HEK293 (cell line): ENCODE data around the gene FHIT.

ENCODE experiments used
- GLI4 ChIP-seq: fragments of 450-650 bp; formaldehyde crosslinking; IDR thresholded peaks from 2 replicates; pipeline ENCODE4 v1.5.1; 2016; ENCODE audit warnings: missing biosample characterization, missing genetic modification characterization
- HOXC10 ChIP-seq: sonication (generic); formaldehyde crosslinking; IDR thresholded peaks from 2 replicates; pipeline ENCODE4 v1.8.1; 2023; ENCODE audit warnings: mild to moderate bottlenecking, missing genetic modification reagents
- YY1 ChIP-seq: fragments of 450-650 bp; formaldehyde crosslinking; IDR thresholded peaks from 2 replicates; pipeline ENCODE4 v1.5.1; 2018; ENCODE audit warnings: missing biosample characterization, missing genetic modification characterization
- ZNF133 ChIP-seq: fragments of 450-650 bp; formaldehyde crosslinking; IDR thresholded peaks from 2 replicates; pipeline ENCODE4 v1.5.1; 2016; ENCODE audit warnings: missing biosample characterization, missing genetic modification characterization
- ZNF518A ChIP-seq: fragments of 450-650 bp; formaldehyde crosslinking; conservative IDR thresholded peaks from 2 replicates; pipeline ENCODE4 v1.5.1; 2016; ENCODE audit warnings: low read depth, missing biosample characterization, missing genetic modification characterization
- ZNF654 ChIP-seq: fragments of 450-650 bp; formaldehyde crosslinking; IDR thresholded peaks from 2 replicates; pipeline ENCODE4 v1.5.1; 2016; ENCODE audit warnings: low read depth, missing biosample characterization, missing genetic modification characterization
- ZNF707 ChIP-seq: fragments of 450-650 bp; formaldehyde crosslinking; IDR thresholded peaks from 2 replicates; pipeline ENCODE4 v1.5.1; 2016; ENCODE audit warnings: missing biosample characterization, missing genetic modification characterization
- TF ChIP-seq, protein P1 (sequence below): fragments of 450-650 bp; formaldehyde crosslinking; IDR thresholded peaks from 2 replicates; pipeline ENCODE4 v1.5.1; 2016; ENCODE audit warnings: missing biosample characterization, missing genetic modification characterization
- TF ChIP-seq, protein P2 (sequence below): fragments of 450-650 bp; formaldehyde crosslinking; IDR thresholded peaks from 2 replicates; pipeline ENCODE4 v1.5.1; 2016; ENCODE audit warnings: missing biosample characterization, missing genetic modification characterization

- TF ChIP-seq, protein P1, sequence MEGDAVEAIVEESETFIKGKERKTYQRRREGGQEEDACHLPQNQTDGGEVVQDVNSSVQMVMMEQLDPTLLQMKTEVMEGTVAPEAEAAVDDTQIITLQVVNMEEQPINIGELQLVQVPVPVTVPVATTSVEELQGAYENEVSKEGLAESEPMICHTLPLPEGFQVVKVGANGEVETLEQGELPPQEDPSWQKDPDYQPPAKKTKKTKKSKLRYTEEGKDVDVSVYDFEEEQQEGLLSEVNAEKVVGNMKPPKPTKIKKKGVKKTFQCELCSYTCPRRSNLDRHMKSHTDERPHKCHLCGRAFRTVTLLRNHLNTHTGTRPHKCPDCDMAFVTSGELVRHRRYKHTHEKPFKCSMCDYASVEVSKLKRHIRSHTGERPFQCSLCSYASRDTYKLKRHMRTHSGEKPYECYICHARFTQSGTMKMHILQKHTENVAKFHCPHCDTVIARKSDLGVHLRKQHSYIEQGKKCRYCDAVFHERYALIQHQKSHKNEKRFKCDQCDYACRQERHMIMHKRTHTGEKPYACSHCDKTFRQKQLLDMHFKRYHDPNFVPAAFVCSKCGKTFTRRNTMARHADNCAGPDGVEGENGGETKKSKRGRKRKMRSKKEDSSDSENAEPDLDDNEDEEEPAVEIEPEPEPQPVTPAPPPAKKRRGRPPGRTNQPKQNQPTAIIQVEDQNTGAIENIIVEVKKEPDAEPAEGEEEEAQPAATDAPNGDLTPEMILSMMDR, result no peak
- TF ChIP-seq ZNF707 (no peak), YY1 (tag by site-specific recombination) (no peak), HOXC10 (no peak), ZNF133 (tag by site-specific recombination) (no peak), ZNF654 (tag by site-specific recombination) (no peak), GLI4 (no peak), ZNF518A (tag by site-specific recombination) (no peak)
- TF ChIP-seq, protein P2, sequence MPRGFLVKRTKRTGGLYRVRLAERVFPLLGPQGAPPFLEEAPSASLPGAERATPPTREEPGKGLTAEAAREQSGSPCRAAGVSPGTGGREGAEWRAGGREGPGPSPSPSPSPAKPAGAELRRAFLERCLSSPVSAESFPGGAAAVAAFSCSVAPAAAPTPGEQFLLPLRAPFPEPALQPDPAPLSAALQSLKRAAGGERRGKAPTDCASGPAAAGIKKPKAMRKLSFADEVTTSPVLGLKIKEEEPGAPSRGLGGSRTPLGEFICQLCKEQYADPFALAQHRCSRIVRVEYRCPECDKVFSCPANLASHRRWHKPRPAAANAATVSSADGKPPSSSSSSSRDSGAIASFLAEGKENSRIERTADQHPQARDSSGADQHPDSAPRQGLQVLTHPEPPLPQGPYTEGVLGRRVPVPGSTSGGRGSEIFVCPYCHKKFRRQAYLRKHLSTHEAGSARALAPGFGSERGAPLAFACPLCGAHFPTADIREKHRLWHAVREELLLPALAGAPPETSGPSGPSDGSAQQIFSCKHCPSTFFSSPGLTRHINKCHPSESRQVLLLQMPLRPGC, result no peak
Measured at GRCh38 chr3:59866076-59866475, 1385.2 kb downstream of the FHIT start.
